NK-92 (cell line): ENCODE measurements around the gene PGGHG.
"Not testable (repeated sequence)": the region's sequence is repeated elsewhere in the genome, so short reads cannot be mapped to it uniquely, and the experiment has no call there.

Experiments
- DNase-seq: peaks from one replicate; lab custom pipeline; 2025; ENCODE audit not compliant: unreplicated experiment; lab: John Stamatoyannopoulos, UW

Gene PGGHG

DNA sequence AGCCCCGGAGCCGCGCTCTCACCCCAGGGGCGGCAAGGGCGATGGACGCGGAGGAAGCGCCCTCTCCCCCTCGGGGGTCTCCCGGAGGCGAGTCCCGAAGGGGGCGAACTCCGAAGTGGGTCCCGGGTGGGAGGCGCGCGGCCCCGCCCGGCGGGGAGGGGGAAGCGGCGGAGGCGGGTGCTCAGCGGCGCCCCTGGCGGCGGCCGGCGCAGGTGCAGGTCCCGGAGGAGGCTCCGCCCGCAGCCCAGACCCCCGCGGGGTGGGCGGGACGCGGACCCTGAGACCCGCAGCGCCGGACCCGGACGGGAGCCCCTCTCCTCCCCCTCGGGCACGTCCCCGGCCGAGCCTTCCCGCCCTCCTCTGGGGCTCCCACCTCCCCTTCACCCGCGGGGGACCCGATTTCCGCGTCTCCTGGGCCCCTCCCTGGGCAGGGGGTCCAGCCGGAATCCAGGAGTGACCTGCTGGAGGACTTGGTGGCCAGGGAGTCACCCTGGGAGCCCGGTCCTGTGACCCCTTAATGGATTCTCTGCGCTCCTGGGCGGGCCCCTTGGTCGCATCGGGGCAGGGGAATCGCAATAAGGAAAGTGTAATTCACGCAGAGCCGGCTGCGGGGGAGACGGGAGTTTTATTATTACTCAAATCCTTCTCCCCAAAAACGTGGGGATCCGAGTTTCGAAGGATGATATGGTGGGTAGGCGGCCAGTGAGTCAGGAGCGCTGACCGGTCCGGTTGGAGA is 22.3 kb downstream of the PGGHG start:
- DNase-seq = not testable (repeated sequence)

DNA sequence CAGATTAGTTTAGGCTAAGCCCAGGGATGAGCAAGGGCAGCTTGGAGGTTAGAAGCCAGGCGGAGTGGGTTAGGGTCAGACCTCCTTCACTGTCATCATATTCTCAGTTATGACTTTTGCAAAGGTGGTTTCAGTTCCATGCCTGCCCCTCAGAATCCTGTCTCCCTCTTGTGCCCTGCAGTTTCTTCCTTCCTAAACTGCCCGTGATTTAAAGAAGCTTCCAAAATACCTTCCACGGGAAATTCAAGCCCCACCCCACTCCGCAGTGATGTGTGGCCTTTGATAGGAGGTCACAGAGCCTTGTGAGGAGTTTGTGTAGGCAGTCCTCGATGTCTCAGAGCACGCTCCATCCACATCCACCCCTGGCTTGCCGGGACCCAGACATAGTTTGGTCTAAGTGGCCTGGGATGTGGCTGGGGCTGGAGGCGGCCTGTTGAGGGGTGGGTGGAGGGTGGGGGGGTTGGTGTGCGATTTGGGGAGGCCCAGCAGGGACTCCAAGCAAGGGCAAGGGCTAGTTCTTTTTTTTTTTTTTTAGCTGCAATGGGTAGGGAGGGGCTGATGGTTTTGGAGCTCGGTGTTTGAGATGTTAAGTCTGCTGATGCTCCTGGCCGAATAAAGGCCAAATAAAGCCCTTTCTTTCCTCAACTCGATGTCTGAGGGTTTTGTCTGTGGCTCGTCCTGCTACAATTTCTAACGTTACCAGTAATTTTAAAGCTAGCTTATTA is 23.3 kb downstream of the PGGHG start:
- DNase-seq = no peak

DNA sequence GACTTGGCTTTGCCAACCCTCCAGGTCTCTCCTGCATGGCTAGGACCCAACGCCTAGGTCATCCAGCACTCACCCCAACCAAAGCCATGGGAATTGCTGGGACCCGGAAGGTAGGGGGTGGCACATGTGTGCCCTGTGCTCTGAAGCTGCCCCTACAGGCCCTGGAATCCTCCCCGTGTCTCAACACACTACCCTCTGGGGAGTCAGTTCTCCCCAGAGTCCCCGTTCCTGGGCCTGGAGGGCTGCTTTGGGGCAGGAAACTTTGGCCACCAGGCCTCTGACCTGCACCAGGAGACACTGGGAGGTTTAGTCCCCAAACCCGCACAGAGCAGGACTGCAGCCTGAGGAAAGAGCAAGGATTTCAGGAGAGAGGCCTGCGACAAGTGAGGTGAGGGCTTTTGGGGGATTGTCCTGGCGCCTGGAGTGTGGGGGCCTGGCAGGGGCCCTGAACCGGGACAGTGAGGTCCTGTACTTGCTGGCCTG is 24.4 kb downstream of the PGGHG start:
- DNase-seq = no peak

DNA sequence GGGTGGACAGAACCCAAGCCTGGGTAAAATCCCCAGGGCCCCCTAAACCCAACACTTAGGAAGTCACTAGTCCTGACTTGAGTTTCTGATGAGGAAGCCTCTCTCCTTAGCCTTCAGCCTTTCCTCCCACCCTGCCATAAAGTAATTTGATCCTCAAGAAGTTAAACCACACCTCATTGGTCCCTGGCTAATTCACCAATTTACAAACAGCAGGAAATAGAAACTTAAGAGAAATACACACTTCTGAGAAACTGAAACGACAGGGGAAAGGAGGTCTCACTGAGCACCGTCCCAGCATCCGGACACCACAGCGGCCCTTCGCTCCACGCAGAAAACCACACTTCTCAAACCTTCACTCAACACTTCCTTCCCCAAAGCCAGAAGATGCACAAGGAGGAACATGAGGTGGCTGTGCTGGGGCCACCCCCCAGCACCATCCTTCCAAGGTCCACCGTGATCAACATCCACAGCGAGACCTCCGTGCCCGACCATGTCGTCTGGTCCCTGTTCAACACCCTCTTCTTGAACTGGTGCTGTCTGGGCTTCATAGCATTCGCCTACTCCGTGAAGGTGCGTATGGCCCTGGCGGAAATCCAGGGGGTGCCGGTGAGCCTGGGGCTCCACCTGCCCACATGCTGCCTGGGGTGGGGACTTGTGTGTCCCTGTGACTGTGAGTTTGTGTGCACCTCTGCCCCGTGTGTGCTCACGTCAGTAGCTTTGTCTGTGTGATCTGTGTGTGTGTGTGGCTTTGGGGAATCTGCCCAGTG is 25.0 kb downstream of the PGGHG start, which contains the start of gene IFITM1:
IFITM1 (plus strand) TSS at position 254 of the 767 bp plus-strand sequence; CDS start at position 385, 131 bp downstream.
- no peak for DNase-seq

DNA sequence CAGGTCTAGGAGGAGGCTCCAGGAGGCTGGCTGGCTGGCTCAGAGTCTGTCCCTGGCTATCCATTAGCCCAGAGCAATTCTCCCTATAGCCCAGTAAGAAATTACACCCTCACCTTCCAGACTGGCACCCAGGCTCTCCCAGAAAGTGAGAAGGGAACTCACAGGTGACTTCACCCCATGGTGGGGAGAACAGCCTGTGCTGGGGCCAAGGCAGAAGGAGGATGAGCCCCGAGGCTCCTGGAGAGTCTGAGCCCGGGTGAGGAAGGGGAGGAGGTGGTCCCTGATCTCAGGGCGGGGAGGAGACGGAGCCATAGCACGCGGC is 25.6 kb downstream of the PGGHG start:
- DNase-seq = not testable (repeated sequence)

DNA sequence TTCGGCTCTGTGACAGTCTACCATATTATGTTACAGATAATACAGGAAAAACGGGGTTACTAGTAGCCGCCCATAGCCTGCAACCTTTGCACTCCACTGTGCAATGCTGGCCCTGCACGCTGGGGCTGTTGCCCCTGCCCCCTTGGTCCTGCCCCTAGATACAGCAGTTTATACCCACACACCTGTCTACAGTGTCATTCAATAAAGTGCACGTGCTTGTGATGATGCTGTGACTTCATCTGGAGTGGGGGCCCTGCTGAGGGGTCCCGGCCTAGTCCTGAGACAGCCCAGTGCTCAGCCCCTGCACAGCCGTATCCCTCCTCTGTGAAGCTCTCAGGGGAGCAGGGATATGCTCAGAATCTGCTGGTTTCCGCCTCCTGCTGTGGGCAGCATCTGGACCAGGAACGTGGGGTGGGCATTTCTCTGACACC is 26.1 kb downstream of the PGGHG start:
- DNase-seq = no peak

DNA sequence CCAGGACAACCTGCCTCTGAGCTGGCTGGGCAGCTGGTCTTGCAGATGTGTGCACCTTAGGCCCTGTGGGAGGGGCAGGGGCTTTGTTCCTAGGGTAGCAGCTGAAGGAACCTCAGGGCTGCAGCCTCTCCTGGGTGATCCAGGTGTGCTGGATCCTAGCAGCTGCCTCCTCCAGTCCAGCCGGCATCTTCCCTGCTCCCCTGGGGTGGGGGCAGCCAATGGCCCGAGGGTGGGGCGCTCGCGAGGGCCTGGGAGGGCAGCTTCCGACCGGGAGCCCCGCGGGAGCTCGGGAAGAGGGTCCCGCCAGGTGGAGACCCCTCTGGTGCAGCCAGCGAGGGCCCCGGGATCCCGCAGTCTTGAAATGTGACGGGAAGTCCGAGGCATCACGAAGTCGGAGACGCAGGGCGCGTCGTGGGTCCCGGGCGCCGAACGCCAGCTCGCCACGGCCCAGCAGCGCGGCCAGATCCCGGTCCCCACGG is 26.6 kb downstream of the PGGHG start:
- no peak for DNase-seq

DNA sequence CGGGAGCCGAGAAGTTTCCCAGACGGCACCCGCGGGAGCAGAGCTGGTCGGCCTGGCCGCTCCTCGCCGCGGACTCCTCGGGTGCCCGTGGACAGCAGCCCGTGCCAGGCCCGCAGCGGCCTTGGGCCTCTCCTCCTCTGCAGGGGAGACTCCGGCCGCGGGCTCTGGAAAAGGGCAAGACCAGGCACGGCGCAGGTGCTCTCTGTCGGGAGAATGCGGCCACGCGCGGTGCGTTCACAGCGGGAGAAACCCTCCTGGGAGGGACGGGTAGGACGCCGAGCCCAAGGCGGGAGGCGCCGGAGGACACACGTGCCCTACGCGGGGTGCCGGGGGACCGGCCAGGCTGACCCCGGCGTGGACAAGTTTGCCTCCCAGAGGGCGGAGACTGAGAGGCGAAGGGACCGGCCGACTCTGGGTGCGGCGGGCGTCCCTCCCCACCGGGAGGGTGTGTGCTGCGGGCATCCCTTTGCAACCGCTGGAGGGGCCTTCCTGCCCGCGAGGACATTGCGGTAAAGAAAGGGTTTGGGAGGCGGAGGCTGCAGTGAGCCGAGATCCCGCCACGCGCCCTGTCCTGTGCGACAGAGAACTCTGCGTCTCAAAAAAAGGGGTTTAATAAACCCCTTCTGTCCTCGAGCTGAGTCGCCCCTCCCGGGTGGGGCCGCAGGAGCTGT is 27.2 kb downstream of the PGGHG start:
- no peak for DNase-seq

DNA sequence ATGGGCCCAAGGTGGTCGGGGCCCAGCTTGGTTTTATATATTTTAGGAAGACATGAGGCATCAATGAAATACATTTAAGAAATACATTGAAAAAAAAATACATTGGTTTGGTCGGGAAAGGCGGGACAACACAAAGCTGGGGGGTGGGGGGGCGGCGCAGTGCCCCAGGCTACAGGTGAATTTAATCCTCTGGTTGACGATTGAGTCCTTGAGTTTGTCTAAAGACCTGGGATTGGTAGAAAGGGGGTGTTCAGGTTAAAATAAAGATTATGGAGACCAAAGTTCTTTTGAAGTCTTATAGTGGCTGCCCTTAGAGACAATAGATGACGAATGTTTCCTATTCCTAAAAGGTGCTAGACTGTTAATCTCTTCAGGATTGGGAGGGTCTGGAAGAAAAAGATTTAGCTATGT is 28.0 kb downstream of the PGGHG start:
- DNase-seq = no peak

DNA sequence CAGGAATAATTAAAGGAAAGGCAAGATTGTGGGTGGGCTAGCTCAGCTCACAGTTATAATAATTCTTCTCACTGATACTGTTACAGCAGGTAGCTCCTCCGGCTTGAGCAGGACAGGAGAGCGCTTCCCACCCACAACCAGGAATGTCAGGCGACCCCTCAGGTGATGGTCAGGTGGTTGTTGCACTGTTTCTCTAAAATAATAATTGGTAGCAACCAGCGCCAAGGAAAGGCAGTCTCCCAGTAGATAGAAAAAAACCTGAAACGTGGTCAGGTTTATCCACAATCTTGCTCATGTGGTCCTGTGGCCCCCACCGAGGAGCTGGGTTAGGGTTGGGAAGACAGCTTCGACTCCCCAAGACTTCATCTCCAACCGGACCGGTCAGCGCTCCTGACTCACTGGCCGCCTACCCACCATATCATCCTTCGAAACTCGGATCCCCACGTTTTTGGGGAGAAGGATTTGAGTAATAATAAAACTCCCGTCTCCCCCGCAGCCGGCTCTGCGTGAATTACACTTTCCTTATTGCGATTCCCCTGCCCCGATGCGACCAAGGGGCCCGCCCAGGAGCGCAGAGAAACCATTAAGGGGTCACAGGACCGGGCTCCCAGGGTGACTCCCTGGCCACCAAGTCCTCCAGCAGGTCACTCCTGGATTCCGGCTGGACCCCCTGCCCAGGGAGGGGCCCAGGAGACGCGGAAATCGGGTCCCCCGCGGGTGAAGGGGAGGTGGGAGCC is 28.9 kb downstream of the PGGHG start:
- DNase-seq = not testable (repeated sequence)

DNA sequence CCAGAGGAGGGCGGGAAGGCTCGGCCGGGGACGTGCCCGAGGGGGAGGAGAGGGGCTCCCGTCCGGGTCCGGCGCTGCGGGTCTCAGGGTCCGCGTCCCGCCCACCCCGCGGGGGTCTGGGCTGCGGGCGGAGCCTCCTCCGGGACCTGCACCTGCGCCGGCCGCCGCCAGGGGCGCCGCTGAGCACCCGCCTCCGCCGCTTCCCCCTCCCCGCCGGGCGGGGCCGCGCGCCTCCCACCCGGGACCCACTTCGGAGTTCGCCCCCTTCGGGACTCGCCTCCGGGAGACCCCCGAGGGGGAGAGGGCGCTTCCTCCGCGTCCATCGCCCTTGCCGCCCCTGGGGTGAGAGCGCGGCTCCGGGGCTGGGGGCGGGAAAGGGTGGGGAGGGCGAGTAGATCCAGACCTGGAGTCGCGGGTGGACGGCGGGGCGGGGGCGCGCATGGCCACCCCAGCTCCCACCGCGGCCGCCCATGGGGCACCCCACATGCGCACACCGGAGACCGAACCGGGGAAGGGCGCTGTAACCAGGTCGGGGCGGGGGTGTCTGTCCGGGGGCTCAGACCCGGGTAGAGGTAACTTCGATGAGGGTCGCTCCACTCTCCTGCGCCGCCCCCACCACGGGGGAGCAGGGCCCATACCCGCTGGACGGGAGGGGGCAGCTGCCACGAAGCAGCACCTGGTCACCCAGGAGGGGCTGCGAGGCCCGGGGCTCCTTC is 29.6 kb downstream of the PGGHG start:
- not testable (repeated sequence) for DNase-seq

DNA sequence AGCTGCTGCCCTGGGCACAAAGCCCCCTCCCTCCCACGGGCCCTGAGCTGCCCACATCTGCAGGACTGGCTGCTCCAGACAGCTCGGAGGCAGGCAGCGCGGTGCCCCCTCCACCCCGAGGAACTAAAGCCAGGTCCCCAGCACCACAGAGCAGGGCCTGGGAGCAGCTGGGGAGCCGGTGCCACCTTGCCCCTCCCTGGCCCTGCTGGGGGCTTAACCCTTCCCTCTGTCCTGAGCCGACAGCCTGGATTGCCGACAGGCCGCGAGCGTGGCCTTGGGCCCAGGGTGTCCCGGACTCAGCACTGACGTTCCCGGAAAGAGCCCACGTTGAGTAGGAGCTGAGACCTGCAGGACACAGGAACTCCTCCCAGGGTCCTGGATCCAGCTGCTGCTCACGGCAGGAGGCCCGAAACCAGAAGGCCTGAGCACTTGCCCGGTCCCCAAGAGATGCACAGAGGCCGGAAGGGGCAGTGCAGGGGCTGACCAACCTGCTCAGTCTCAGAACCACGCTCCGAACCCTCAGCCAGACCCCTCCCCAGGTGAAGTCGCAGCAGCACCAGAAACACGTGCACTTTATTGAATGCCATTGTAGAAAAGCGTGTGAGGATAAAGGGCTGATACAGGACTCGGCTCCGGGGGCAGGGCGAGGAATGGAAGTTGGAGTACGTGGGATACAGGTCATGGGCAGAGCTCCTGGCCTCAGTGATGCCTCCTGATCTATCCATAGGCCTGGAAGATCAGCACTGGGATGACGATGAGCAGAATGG is 30.4 kb downstream of the PGGHG start:
- not testable (repeated sequence) for DNase-seq

DNA sequence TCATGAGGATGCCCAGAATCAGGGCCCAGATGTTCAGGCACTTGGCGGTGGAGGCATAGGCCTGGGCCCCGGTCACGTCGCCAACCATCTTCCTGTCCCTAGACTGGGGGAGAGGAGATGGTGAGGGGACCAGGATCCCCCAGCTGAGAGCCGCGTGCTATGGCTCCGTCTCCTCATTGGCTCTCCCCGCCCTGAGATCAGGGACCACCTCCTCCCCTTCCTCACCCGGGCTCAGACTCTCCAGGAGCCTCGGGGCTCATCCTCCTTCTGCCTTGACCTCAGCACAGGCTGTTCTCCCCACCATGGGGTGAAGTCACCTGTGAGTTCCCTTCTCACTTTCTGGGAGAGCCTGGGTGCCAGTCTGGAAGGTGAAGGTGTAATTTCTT is 31.0 kb downstream of the PGGHG start:
- DNase-seq = not testable (repeated sequence)

DNA sequence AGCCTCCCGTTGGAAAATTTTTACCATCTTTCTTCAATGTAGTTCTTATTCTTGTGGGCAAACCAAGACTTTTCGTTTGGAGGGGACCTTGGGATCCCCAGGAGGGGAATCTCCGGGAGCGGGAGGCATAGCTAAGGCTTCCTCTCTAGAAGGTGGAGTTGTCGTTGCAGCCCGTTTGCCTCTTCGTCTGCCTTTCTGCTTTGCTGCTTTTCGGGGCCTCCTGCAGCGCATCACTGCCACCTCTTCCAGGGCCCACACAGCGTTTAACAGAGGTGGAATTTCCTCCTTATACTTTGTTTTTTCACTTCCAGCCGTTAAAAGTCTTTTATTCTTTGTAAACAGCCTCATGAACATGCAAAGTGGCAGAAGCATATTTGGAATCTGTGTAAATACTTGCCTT is 35.2 kb downstream of the PGGHG start:
- no peak for DNase-seq

DNA sequence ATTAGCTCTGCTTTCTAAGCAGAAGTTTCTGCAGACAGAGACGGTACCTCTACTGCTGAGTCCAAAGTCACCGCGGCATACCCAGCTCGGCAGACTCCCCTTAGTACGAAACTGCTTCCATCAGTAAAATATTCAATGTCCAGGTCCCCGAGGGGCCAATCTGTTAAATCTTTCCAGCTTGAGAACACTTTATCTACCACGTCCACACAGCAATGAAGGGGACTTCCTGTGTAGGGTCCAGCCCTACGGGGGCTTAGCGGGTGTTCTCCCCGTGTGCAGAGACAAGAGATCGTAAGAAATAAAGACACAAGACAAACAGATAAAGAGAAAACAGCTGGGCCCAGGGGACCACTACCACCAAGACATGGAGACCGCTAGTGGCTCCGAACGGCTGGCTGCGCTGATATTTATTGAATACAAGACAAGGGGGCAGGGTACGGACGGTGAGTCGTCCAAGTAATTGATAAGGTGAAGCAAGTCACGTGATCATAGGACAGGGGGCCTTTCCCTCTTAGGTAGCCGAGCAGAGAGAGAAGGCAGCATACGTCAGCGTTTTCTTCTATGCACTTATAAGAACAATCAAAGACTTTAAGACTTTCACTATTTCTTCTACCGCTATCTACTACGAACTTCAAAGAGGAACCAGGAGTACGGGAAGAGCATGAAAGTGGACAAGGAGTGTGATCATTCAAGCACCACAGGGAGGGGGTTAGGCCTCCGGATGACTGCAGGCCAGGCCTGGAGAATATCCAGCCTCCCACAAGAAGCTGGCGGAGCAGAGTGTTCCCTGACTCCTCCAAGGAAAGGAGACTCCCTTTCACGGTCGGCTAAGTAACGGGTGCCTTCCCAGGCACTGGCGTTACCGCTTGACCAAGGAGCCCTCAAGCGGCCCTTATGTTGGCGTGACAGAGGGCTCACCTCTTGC is 35.9 kb downstream of the PGGHG start:
- DNase-seq = not testable (repeated sequence)

DNA sequence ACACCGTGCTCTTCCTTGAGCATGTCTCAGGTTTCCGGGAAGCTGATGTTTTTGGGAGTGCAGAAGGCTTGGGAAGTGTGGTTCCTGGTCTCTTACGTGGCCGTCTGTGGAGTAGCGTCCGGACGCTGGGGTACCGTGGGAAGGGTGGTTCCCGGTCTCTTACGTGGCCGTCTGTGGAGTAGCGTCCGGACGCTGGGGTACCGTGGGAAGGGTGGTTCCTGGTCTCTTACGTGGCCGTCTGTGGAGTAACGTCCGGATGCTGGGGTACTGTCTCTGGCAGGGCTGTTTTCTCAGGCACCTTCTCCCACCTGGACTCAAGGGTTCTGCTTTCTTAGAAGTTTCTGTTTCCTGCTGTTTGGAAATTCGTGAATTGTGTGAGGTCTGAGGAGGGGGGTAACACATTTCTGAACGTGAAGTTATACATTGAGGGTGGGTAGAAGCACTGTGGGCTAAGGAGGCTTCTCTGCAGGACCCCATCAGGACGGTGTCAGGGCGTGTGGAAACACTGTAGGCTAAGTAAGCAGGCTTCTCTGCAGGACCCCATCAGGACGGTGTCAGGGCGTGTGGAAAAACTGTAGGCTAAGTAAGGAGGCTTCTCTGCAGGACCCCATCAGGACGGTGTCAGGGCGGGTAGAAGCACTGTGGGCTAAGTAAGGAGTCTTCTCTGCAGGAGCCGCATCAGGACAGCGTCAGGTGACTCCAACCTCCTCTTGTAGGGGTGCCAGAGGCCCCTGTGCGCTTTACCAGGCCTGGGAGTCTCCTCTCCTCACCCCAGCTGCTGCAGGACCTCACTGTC is 37.1 kb downstream of the PGGHG start:
- DNase-seq = no peak

DNA sequence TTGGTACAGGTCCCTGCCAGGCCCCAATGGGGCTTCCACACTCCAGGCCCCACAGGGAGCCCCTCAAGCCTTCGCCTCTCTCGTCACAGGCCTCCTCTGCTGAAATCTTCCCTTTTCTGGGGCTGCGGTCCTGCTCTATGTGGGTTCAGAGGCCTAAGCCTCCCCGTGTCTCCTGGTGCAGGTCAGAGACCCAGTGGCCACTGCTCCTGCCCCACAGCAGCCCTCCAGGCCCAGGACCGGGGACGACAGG is 37.6 kb downstream of the PGGHG start:
- no peak for DNase-seq
